GM12892 (cell line): Measurements from ENCODE around the gene ARL15.

ENCODE experiments used
- DNase-seq: peaks from one replicate; pipeline ENCODE4 v3.0.0; 2011; ENCODE audit not compliant: insufficient read length
- FAIRE-seq: peaks from 2 replicates; lab custom pipeline; 2011; peaks lifted over from hg19 to GRCh38; lab: Jason Lieb, UNC
- POLR2A ChIP-seq: IDR thresholded peaks from 2 replicates; pipeline ENCODE4 v1.6.1; 2011; ENCODE audit warnings: low read depth, low read length, control low read depth
- POLR2AphosphoS5 ChIP-seq: IDR thresholded peaks from 2 replicates; pipeline ENCODE4 v1.6.1; 2011; ENCODE audit warnings: low read depth, low read length, control low read depth
- TAF1 ChIP-seq: IDR thresholded peaks from 2 replicates; pipeline ENCODE4 v1.6.1; 2011; ENCODE audit warnings: low read depth, mild to moderate bottlenecking, control low read depth, low read length, borderline replicate concordance

The ARL15 gene

GRCh38 chr5:54294097-54294667, 16.2 kb downstream of the ARL15 start:
- TF ChIP-seq TAF1 (no peak), POLR2AphosphoS5 (no peak), POLR2A (no peak)
- FAIRE-seq, result no peak
- DNase-seq, result no peak

- TF ChIP-seq POLR2AphosphoS5 (no peak), TAF1 (no peak), POLR2A (no peak)
- no peak for FAIRE-seq
- DNase-seq, result no peak
Measured at GRCh38 chr5:54292866-54293265, 17.5 kb downstream of the ARL15 start.

GRCh38 chr5:54291498-54291897, 18.9 kb downstream of the ARL15 start:
- DNase-seq (no peak), FAIRE-seq (no peak)
- TF ChIP-seq POLR2AphosphoS5 (no peak), POLR2A (no peak), TAF1 (no peak)

- DNase-seq (no peak), FAIRE-seq (no peak)
- TF ChIP-seq POLR2A (no peak), POLR2AphosphoS5 (no peak), TAF1 (no peak)
Measured at GRCh38 chr5:54289769-54290168, 20.6 kb downstream of the ARL15 start.

- FAIRE-seq, result no peak
Measured at GRCh38 chr5:54288568-54289217, 21.7 kb downstream of the ARL15 start.

GRCh38 chr5:54285686-54286085, 24.7 kb downstream of the ARL15 start:
- DNase-seq, result no peak
- TF ChIP-seq POLR2A (no peak), TAF1 (no peak), POLR2AphosphoS5 (no peak)
- FAIRE-seq, result no peak

More at GRCh38 chr5:54288568-54289217, 21.7 kb downstream of the ARL15 start:
- no peak for DNase-seq
- TF ChIP-seq POLR2A, result no peak
- no peak for TF ChIP-seq TAF1
- TF ChIP-seq POLR2AphosphoS5, result no peak

- DNase-seq (no peak), FAIRE-seq (no peak)
Measured at GRCh38 chr5:54284586-54284985, 25.8 kb downstream of the ARL15 start.

GRCh38 chr5:54282876-54283275, 27.5 kb downstream of the ARL15 start:
- TF ChIP-seq TAF1 (no peak), POLR2A (no peak), POLR2AphosphoS5 (no peak)
- DNase-seq, result no peak
- FAIRE-seq, result no peak

More at GRCh38 chr5:54284586-54284985, 25.8 kb downstream of the ARL15 start:
- no peak for TF ChIP-seq POLR2AphosphoS5
- TF ChIP-seq TAF1, result no peak
- TF ChIP-seq POLR2A, result no peak

- no peak for TF ChIP-seq POLR2A
- no peak for TF ChIP-seq POLR2AphosphoS5
- TF ChIP-seq TAF1, result no peak
- no peak for DNase-seq
- FAIRE-seq, result no peak
Measured at GRCh38 chr5:54281960-54282692, 28.2 kb downstream of the ARL15 start.

- no peak for DNase-seq
- TF ChIP-seq POLR2AphosphoS5, result no peak
- no peak for TF ChIP-seq POLR2A
- no peak for TF ChIP-seq TAF1
- FAIRE-seq, result no peak
Measured at GRCh38 chr5:54279960-54280359, 30.4 kb downstream of the ARL15 start.

- DNase-seq, result no peak
- no peak for TF ChIP-seq TAF1
- no peak for TF ChIP-seq POLR2AphosphoS5
- TF ChIP-seq POLR2A, result no peak
- no peak for FAIRE-seq
Measured at GRCh38 chr5:54278979-54279717, 31.2 kb downstream of the ARL15 start.

GRCh38 chr5:54278036-54278830, 32.1 kb downstream of the ARL15 start:
- FAIRE-seq, result peak; percentile 42
- TF ChIP-seq POLR2A, result no peak
- TF ChIP-seq TAF1, result no peak
- TF ChIP-seq POLR2AphosphoS5, result no peak
- DNase-seq, result no peak
